GM18505 (cell line): ENCODE measurements around the gene GTF2H4.
"Not testable (repeated sequence)": the region's sequence is repeated elsewhere in the genome, so short reads cannot be mapped to it uniquely, and the experiment has no call there.

ENCODE experiments used
- ATAC-seq: cut with Tn5 transposase; IDR thresholded peaks from one replicate; pipeline ENCODE4 v1.9.1; 2021; ENCODE audit not compliant: unreplicated experiment
- POLR2A ChIP-seq: IDR thresholded peaks from 4 replicates; pipeline ENCODE4 v1.6.1; 2011; ENCODE audit warnings: borderline replicate concordance; ENCODE audit not compliant: insufficient read depth, insufficient read length; ENCODE audit errors: extremely low read depth

The GTF2H4 gene

GRCh38 chr6:30895343-30895742 lies 12.7 kb upstream of the GTF2H4 start:
- TF ChIP-seq POLR2A = no peak
- ATAC-seq = no peak

GRCh38 chr6:30896541-30896940 lies 11.5 kb upstream of the GTF2H4 start:
- ATAC-seq = no peak
- TF ChIP-seq POLR2A = no peak

- no peak for ATAC-seq
- TF ChIP-seq POLR2A = no peak
Observed at GRCh38 chr6:30897882-30898281, 10.1 kb upstream of the GTF2H4 start.

- no peak for TF ChIP-seq POLR2A
- ATAC-seq = no peak
Observed at GRCh38 chr6:30898750-30899360, 9.2 kb upstream of the GTF2H4 start.

GRCh38 chr6:30900863-30901417 lies 7.1 kb upstream of the GTF2H4 start:
- ATAC-seq = no peak
- no peak for TF ChIP-seq POLR2A

GRCh38 chr6:30901436-30901835 lies 6.6 kb upstream of the GTF2H4 start:
- no peak for TF ChIP-seq POLR2A
- ATAC-seq = no peak

GRCh38 chr6:30902196-30902595 lies 5.8 kb upstream of the GTF2H4 start:
- not testable (repeated sequence) for ATAC-seq

GRCh38 chr6:30902709-30903108 lies 5.3 kb upstream of the GTF2H4 start:
- ATAC-seq = no peak
- TF ChIP-seq POLR2A = no peak

- no peak for ATAC-seq
- TF ChIP-seq POLR2A = no peak
Observed at GRCh38 chr6:30903236-30903635, 4.8 kb upstream of the GTF2H4 start.

GRCh38 chr6:30907290-30907757 lies 683 bp upstream of the GTF2H4 start:
- not testable (repeated sequence) for ATAC-seq

GRCh38 chr6:30908700-30909099 lies 693 bp downstream of the GTF2H4 start:
- TF ChIP-seq POLR2A = no peak
- ATAC-seq = no peak

GRCh38 chr6:30910473-30910872 lies 2.5 kb downstream of the GTF2H4 start:
- not testable (repeated sequence) for ATAC-seq

- no peak for ATAC-seq
- no peak for TF ChIP-seq POLR2A
Observed at GRCh38 chr6:30912746-30913520, 4.9 kb downstream of the GTF2H4 start.

- no peak for ATAC-seq
Observed at GRCh38 chr6:30913721-30914075, 5.7 kb downstream of the GTF2H4 start.

More at GRCh38 chr6:30913721-30914075, 5.7 kb downstream of the GTF2H4 start:
- TF ChIP-seq POLR2A = no peak
